HG03066 (cell line): ENCODE results near the gene SHISA9.

Experiments
- ATAC-seq: cut with Tn5 transposase; IDR thresholded peaks from one replicate; pipeline ENCODE4 v1.9.1; 2021; ENCODE audit warnings: low read depth; ENCODE audit not compliant: unreplicated experiment

Gene SHISA9

DNA sequence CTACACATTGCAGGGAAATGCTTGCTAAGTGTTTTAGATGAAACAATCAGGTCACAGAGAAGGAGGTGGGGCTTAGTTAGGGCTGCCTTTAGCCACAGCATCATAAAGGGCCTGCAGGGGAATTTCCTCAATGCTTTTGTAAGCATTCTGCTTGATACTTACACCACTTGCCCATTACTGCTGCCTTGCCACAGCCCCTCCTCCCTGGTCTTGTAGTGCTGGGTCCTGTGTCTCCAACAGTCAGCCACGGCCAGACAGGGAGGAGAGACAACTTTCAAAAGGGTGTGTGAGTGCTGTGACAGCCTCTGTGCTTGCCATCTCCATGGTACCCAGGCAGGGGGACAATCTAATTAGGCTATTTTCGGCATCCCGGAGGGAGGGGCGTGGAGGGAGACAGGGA, 111.2 kb downstream of the SHISA9 start:
- no peak for ATAC-seq

DNA sequence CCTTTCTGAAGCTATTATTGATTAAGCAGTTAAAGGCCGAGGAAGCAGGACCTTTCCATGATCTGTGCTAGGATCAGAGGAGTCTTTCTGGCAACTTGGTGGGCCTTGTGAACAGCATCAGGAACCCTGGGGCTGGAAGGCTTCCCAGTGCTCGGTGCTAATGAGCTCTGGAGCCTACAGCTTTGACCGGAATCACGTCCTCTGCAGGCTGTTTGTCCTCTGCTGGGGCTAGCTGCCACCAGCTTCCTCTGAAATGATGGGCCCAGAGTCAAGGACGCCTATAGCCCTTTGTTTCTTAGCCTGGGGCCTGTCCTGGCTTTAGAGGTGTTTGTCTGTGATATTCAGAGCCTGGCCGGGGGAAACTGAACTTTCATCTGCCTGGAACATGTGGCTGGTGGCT, 111.6 kb downstream of the SHISA9 start:
- no peak for ATAC-seq

DNA sequence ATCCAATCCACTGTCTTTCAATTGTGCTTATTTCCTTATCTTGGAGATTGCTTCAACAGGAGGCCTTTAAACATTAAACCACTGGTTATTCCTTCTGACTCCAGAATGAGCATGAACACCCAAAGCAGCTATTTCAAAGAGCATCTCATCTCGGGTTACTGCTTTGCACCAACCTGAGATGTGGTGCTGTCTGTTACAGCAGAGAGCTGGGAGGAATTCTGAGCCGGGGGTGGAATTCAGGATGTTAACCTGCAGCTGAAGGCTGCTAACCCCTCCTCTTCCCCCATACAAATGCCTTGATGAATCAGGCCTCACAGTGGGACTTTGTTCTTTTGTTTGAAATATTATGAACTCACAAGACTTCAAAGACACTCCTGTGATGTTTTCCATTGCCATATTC, 113.1 kb downstream of the SHISA9 start:
- no peak for ATAC-seq

DNA sequence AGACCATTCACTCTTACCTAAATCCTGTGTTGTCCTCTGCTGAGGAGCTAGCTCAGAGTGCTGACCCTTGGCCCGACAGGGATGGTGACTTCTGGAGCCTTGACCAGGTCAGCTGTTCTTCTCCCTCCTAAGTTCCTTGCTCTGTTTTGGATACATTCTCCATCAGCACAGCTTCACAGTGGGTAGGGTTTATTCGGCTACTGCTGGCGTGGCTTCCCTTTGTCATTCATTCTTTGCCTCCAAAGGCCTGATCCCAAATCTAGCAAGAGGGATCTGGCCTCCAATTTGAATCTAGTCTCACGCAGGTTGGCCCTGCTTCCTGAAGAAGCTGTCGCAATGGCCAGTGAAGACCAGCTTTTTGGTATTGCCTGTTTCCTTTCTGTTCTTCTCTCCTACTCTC, 116.6 kb downstream of the SHISA9 start:
- ATAC-seq: no peak

DNA sequence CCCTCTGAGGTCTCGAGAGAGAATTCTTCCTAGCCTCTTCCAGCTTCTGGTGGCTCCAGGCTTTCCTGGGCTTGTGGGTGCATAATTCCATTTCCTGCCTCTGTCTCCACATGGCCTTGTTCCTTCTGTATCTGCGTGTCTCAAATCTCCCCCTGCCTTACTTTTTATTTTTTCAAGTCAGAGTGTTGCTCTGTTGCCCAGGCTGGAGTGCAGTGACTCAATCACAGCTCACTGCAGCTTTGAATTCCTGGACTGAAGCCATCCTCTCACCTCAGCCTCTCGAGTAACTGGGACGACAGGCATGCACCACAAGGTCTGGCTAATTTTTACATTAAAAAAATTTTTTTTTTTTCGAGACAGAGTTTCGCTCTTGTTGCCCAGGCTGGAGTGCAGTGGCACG, 120.6 kb downstream of the SHISA9 start:
- no peak for ATAC-seq

DNA sequence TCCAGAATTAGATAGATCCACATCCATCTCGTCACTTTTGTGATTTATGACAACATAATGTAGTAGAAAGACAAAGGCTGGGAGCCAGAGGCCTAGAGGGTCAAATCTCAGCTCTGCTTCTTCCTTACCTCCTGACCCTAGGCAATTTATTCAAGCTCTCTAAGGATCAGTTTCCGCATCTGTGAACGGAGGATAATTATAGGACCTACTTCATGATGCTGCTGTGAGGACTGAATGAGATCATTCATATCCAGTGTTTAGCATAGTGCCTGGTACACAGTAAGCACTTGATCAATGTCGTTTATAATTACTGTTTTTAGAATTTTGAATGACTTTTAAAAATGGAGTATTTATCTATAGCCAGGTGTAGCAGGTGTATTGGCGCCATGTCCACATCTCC, 128.4 kb downstream of the SHISA9 start:
- ATAC-seq: no peak

DNA sequence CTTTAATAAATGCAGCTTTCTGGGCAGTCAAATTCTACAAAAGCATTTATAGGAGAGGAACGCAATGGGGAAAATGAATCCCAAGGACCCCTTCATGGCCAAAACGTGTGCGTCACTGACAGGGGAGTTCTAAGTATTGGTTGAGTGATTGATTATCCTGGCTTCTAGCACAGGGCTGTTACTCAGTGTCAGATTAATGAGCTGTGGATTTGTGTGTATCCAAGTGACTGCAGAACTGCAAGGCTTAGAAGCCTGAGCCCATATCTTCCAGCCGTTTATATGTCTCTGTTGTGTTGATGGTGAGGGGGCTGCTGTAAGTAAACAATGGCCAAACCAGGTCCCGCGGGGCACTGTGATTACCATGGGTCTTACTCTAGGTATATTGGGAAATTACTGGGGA, 129.4 kb downstream of the SHISA9 start:
- ATAC-seq: no peak

DNA sequence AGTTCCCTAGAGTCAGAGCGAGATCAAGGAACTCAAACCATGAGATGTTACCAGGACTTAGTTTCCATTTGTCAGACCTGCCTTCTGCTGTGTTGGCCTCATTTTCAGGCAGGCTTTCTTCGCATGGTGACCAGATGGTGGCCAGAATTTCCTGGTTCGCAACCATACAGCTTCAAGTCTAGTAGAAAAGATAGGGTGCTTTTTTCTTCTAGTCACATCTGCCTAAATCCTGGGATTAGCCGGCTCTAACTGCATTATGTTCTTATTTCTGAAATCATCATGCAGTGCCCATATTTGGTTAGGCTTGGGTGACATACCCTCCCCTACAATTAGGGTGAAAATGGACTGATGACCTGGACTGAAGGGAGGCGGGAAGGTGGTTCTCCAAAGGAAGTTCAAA, 131.5 kb downstream of the SHISA9 start:
- ATAC-seq: no peak

DNA sequence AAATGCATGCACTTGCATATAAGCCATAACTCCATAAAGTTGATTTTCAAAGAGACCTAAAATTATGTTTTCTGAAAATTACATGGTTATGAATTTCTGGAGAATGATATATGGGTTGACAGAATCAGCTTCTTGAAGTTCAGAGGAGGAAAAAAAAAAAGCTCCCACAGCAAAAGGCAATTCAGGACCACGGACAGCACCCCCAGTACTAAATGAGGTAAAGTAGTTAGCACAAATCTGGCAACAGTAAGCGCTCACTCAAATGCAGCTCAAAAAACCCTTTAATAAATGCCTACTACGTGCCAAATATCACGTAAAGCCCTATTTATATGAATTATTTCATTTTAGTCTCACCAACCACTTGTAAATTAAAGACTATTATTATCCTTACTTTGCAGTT, 135.2 kb downstream of the SHISA9 start:
- no peak for ATAC-seq

DNA sequence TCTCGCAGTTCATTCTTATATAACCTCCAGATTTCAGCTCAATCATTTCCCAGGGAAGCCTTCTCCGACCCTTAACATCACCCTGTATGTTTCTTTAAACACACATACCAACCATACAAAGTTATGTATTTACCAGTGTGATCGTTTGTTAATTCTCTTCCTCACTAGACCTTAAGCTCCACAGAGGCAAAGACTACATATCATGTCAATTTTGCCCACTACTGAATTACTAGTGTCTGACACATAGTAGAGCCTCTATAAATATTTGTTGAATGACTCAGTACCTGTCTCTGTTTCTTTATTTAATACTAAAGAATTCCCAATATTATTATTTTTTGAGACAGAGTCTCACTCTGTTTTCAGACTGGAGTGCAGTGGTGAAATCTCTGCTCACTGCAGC, 137.2 kb downstream of the SHISA9 start:
- no peak for ATAC-seq

DNA sequence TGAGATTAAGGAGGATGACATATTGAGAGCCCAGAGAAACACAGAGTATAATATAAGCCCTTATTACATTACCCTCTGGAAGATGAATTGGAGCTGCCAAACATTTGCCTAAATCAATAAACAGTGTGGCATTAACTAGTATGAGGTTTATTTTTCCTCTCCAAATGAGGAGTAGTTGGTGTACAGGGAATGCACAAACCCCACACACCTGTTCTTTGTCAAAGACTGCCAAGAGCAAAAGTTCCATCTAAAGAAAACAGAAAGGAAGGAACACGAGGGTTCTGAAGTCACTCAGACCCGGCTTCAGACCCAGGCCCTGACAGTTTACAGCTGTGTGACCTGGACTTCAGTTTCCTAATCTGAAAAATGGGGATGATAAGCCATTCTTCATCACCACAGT, 138.1 kb downstream of the SHISA9 start:
- no peak for ATAC-seq

DNA sequence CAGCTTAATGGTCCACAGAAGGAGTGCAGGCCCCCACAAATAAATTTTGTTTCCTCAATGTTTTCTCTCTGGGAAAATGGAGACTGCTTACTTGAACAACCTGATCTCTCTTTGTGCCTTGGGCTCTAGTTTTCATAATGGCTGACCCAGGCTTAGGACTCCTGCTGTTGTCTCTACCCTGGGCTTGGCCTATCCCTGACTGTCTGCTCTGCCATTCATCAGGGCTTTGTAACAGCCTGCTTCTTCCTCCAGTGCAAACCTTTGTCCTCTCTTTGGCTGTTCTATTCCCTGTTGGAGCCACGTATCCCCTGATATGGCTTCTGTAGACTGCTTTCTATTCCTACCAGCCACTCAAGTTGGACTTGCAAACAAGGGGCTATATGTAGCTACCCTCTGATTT, 139.8 kb downstream of the SHISA9 start:
- no peak for ATAC-seq

DNA sequence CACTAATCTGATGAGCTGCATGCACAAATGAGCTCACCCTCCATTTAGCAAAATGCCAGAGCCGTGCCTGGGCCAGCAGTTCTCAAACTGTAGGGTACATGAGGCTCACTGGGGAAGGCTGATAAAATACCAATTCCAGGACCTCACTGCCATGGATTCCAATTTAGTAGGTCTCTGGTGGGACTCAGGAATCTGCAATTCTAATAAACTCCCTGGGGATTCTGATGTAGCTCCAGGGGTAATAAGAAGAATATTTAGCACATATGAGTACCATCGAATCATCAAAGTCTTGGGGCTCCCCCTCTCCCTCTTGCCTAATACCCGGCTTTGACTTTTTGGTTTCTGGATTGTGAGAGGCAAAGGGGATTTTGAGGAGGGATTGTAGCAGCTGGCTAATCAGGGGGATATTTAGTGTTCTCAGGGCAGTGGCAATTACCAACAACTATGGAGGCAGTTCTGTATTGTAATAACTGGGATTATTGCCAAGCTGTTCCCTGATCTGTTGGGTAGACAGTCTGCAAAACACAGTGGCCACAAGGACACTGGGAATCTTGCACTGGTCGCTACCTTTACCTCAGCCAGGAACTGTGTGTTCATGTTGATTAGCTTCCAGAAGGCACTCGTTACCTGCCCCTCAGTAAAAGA, 140.4 kb downstream of the SHISA9 start:
- ATAC-seq: no peak

DNA sequence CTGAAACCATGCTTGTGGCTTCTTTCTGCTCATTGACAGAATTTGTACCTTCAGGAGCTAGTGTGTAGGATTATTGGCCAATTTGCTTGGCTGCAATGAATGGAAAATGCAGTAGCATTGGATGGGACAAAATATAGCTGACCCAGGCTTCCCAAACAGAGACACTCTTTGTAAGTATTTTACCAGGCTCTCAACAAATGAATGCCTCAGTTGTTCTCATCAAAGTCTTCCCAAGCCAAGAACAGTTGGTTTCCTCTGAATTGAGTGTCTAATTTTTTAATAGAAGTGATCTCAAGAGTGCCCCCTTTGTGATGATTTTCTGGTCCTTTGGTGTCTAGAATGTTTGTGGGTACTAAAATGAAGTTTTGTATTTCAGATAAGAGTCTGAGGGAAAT, 140.9 kb downstream of the SHISA9 start:
- no peak for ATAC-seq

DNA sequence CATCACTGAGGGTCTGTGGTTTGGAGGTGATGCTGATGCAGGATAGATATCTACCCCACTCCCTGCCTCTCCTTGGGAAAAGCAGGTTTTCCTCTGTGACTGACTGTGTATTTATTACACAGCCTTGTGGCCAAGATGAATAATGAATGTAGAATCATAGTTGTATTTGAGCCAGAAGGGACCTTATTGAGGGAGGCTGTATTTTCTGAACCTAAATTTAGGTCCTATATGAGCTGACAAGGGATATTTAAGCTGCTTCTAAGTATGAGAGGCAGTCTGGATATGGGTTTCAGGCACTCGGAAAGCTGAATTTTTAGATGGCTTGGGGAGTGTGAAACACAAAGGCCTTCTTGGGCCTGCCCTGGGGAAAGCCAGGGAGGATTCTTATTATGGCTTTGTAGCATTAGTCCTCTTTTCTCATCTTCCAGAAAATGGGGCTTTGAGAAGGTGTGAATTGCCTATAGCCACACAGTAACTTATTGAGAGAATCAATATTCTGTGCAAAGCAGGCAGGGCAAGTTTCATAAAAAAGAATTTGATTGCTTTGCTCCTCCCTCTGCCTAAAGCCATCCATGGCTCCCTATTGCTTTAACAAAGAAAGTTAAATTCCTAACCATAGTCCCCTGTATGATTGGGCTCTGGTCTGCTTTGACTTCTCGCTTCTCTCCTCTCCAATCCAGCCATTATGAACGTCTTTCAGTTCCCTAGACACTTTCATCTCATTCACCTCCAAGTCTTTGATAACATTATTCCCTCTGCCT, 144.8 kb downstream of the SHISA9 start:
- no peak for ATAC-seq

DNA sequence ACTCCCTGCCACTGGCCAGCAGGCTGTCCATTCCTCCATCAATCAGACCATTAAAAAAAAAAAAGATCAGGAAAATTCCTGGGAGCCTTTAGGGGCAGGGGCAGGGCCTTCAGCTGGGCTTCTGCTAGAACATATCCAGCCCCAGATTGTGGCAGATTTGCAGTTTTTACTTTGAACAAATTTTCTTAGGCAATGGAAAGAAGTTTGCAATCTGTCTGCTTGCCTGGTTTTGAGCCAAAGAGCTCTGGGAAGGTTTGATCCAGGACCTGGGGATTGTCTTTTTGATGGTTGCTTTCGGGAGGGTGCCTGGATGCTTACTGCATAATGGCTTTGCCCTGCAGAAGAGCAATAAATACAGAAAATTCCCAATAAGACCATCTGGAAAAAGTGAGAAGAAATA, 145.9 kb downstream of the SHISA9 start:
- no peak for ATAC-seq

DNA sequence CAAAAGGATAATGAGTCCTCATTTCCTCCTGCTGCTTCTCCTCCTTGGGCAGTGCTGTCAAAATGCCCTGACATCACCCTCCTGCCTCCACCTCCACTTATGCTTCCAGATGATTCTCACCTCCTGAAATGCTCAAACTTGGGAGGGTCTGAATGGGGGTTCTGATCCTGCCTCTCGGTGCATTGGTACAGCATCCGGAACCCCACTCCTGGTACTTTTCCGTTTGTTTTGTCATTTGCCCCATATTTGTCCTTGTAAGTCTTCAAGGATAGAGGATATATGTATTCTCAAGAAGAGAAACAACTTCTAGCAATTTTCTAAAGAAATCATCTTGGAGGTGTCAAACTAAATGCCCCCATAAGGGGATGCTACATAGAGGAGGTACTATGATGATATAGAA, 148.3 kb downstream of the SHISA9 start:
- ATAC-seq: no peak

DNA sequence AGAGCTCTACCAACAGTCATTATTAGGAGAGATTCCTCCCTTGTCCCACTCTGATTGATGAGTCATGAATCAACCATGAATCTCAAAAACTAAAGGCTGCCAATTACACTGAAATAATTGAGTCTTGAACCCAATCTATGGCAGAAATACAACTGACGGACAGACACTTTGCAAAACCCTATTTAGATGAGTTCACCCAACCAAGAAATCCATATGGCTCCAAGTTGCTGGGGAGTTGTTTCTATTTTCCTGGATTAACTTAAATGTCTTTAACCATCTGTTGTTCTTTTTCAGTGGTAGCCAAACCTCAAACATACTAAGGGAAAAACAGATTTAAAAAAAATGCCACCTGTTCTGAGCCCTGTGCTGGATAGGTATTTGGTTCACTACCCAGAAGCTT, 151.0 kb downstream of the SHISA9 start:
- ATAC-seq: no peak

DNA sequence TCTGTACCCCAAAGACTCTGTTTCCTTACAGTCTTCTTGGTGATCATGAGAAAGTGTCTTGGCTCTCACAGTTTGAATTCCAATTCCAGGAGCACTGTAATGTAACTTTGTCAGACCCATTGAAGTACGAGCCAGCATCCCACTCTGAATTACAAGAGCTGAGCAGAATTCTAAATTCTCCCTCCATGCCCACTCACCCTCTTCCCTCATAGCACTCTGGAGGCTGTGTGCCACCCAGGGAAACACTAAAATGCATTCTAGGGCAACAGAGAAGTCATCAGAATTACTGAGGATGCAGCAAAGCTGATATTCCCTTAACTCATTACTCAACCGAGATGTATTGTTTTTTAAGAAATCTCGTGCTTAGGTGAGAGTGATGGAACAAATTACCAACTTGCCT, 154.1 kb downstream of the SHISA9 start:
- ATAC-seq: no peak

DNA sequence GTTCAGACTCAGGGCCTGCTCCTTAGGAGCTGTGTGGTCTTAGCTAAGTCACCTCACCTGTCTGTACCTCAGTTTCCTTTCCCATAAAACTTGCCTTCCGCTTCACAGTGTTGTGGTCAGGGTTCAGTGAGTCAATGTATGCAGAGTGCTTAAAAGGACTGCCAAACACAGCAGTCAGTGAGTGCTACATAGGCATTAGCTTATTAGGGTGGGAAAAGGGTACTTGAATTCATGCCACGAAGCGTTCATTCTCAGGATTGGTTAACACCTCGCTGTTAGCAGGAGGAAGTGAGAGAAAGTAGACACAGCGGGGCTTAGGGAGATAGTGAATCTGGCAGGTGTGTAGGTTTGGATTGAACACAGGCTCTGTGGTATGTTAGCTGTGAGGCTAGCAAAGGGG, 155.2 kb downstream of the SHISA9 start:
- no peak for ATAC-seq

DNA sequence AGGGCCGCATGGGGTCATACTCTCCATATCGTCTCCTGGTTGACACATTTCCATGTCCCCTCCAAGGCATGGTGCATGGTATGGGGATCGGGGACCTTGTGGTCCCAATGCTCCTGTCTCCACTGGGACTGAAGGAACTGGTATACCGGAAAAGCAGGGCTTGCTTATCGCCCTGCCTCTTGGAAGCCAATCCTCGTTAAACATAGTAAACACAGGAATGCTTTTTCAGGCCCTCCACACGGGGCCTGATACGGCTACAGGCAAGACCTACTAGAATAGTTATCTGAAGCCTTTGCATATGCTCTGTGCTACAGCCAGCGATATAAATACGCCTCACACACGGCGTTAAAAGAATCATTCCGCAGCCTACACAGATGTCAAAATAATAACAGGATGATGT, 159.5 kb downstream of the SHISA9 start:
- no peak for ATAC-seq

DNA sequence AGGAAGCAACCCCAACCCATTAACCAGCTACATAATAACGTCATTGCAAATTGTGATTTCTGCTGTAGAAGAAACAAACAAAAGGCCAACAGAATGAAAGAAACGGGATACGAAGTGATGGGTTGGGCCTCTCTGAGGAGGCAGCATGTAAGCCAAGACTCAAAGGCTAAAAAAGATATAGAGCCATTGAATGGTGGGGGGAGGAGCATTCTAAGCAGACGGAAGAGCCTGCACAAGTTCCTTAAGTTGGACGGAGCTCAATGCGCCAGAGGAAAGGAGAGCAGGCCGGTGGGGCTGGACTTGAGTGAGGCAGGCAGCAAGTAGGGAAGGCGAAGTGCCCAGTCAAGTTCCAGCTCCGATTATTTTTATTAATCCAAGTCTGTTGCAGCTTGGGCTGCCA, 160.3 kb downstream of the SHISA9 start:
- no peak for ATAC-seq

DNA sequence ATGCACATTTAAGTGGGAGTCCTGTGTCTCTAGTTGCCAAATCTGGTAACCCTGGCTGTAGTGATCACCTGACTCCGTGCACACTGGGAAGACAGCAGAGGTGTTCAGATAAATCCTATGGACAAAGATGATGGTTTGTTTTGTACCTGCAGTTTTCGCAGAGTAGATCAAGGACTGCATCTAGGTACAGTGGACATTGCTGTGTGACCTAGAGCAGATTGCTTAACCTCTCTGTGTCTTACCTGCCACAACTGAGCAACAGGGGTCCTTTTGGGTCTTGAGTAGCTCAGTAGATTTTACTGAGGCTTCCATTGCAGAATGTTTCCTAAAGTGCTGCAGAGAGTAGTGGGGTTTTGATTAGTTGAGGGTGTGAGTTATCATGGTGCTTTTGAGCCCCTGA, 160.8 kb downstream of the SHISA9 start:
- no peak for ATAC-seq
